Smooth muscle cell (in vitro differentiated cells): ENCODE data around the gene F13B. TPM values are rescaled to one million over a fixed set of nuclear protein-coding genes. Genes with fewer than 3 reads are reported as not detected.

ENCODE experiments used
- DNase-seq: peaks from one replicate; lab custom pipeline; 2025; ENCODE audit not compliant: unreplicated experiment; lab: John Stamatoyannopoulos, UW
- H2AFZ ChIP-seq: fragments of 200-600 bp; sonication (generic); 2 replicates; pipeline ENCODE4 v1.6.0; 2016; ENCODE audit warnings: antibody characterized with exemption, low read depth, mild to moderate bottlenecking
- H3F3A ChIP-seq: fragments of 200-600 bp; sonication (generic); 2 replicates; pipeline ENCODE4 v1.6.0; 2017; ENCODE audit warnings: antibody characterized with exemption, low read depth
- H3K27ac ChIP-seq: fragments of 200-600 bp; sonication (generic); 2 replicates; pipeline ENCODE4 v1.5.1; 2016; ENCODE audit warnings: low read depth, mild to moderate bottlenecking
- H3K27me3 ChIP-seq: fragments of 200-600 bp; sonication (generic); 2 replicates; pipeline ENCODE4 v1.6.1; 2016; ENCODE audit warnings: low read depth, mild to moderate bottlenecking
- H3K36me3 ChIP-seq: fragments of 200-600 bp; sonication (generic); 2 replicates; pipeline ENCODE4 v1.5.1; 2016; ENCODE audit warnings: low read depth
- H3K4me1 ChIP-seq: fragments of 200-600 bp; sonication (generic); 2 replicates; pipeline ENCODE4 v1.5.1; 2016; ENCODE audit warnings: low read depth
- H3K4me2 ChIP-seq: fragments of 200-600 bp; sonication (generic); 2 replicates; pipeline ENCODE4 v1.6.0; 2016; ENCODE audit warnings: mild to moderate bottlenecking
- H3K4me3 ChIP-seq: fragments of 200-600 bp; sonication (generic); 2 replicates; pipeline ENCODE4 v1.5.1; 2016; ENCODE audit warnings: mild to moderate bottlenecking
- H3K79me2 ChIP-seq: fragments of 200-600 bp; sonication (generic); 2 replicates; pipeline ENCODE4 v1.6.0; 2016; ENCODE audit warnings: low read depth, mild to moderate bottlenecking
- H3K9ac ChIP-seq: fragments of 200-600 bp; sonication (generic); 2 replicates; pipeline ENCODE4 v1.6.0; 2016; ENCODE audit warnings: low read depth
- H3K9me3 ChIP-seq: fragments of 200-600 bp; sonication (generic); replicated peaks from 2 replicates; pipeline ENCODE4 v1.5.1; 2016; ENCODE audit warnings: low read depth
- H4K20me1 ChIP-seq: fragments of 200-600 bp; sonication (generic); 2 replicates; pipeline ENCODE4 v1.6.0; 2016; ENCODE audit warnings: low read depth
- WGBS: methylation state at CpG from one replicate; pipeline ENCODE4 v1.1.7; 2016; ENCODE audit warnings: low lambda C conversion rate; 5-methylcytosine and 5-hydroxymethylcytosine counted together
- polyA plus RNA-seq: library from polyadenylated mRNA; unstranded; fragments of >200 nt; fragmentation: Nextera tagmentation; extraction: Ambion mirVana; gene quantifications from 2 replicates; pipeline ENCODE4 v1.2.1, GENCODE V29; 2016
- total RNA-seq: library from RNA; depleted of rRNA; stranded (reverse); fragments of >200 nt; gene quantifications from 2 replicates; pipeline ENCODE4 v1.2.3, GENCODE V29; 2014
- TF ChIP-seq, protein P1 (sequence below): fragments of 200-600 bp; sonication (generic); IDR thresholded peaks from 2 replicates; pipeline ENCODE4 v1.5.1; 2017; ENCODE audit warnings: borderline replicate concordance, mild to moderate bottlenecking, antibody characterized with exemption; ENCODE audit not compliant: insufficient read depth, poor library complexity, severe bottlenecking

The F13B gene
- total and polyA plus RNA-seq, 2 experiments from 2014 or later, result not detected

DNA sequence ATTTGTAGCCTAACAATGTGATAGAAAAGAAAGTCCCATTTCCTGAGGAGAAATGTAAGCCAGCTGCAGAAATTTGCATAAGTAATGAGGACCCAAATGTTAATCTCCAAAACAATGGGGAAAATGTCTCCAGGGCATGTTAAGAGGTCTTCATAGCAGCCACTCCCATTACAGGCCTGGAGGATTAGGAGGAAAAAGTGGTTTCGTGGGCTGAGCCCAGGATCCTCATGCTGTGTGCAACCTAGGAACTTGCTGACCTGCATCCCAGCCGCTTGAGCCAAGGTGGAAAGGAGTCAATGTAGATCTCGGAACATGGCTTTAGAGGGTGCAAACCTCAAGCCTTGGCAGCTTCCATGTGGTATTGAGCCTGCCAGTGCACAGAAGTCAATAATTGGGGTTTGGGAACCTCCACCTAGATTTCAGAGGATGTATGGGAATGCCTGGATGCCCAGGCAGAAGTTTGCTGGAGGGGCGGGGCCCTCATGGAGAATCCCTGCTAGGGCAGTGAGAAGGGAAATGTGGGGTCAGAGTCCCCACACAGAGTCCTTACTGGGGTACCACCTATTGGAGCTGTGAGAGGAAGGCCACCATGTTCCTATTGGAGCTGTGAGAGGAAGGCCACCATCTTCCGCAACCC is 14.2 kb upstream of the F13B start:
- H3K4me2 ChIP-seq, result no peak overlapping the region
- H3K4me3 ChIP-seq, result no peak overlapping the region
- H3F3A ChIP-seq, result no peaks in the 10 kb centered on the region
- no peaks in the 10 kb centered on the region for H3K79me2 ChIP-seq
- no peak overlapping the region for H2AFZ ChIP-seq
- no peak overlapping the region for H3K9ac ChIP-seq
- no peaks in the 10 kb centered on the region for H3K36me3 ChIP-seq
- no peaks in the 10 kb centered on the region for H3K4me1 ChIP-seq
- H3K27me3 ChIP-seq, result no peaks in the 10 kb centered on the region
- H3K9me3 ChIP-seq, result no peaks in the 10 kb centered on the region
- DNase-seq, result no peak
- TF ChIP-seq, protein P1, sequence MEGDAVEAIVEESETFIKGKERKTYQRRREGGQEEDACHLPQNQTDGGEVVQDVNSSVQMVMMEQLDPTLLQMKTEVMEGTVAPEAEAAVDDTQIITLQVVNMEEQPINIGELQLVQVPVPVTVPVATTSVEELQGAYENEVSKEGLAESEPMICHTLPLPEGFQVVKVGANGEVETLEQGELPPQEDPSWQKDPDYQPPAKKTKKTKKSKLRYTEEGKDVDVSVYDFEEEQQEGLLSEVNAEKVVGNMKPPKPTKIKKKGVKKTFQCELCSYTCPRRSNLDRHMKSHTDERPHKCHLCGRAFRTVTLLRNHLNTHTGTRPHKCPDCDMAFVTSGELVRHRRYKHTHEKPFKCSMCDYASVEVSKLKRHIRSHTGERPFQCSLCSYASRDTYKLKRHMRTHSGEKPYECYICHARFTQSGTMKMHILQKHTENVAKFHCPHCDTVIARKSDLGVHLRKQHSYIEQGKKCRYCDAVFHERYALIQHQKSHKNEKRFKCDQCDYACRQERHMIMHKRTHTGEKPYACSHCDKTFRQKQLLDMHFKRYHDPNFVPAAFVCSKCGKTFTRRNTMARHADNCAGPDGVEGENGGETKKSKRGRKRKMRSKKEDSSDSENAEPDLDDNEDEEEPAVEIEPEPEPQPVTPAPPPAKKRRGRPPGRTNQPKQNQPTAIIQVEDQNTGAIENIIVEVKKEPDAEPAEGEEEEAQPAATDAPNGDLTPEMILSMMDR, result no peak
- WGBS, result over 99% methylated on average over 5 of the region's 5 CpGs
- no peak overlapping the region for H3K27ac ChIP-seq
- no peaks in the 10 kb centered on the region for H4K20me1 ChIP-seq

DNA sequence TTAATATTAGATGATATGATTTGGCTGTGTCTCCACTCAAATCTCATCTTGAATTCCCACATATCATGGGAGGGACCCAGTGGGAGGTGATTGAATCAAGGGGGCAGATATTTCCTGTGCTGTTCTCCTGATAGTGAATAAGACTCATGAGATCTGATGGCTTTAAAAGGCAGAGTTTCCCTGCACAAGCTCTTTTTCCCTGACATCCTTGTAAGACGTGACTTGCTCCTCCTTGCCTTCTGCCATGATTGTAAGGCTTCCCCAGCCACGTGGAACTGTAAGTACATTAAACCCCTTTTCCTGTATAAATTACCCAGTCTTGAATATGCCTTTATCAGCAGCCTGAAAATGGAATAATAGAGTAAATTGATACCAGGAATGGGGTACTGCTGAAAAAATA is 13.3 kb upstream of the F13B start:
- 98% methylated on average over 2 of the region's 2 CpGs for WGBS
- H3F3A ChIP-seq, result no peaks in the 10 kb centered on the region

DNA sequence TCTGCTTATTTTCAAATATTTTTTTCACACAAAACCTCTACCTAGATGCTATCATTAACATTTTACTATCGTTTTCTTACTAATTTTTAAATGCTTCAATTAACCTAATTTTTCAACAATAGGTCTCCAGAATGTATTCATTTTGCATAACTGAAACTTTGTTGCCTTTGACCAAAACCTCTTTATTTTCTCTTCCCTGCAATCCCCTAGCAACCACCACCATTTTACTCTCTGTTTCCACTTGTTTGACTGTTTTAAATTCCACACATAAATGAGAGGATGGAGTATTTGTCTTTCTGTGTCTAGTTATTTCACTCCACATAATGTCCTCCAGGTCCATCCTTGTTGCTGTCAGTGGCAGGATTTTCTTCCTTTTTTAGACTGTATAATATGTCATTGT is 9.5 kb upstream of the F13B start:
- no peak overlapping the region for H3K4me2 ChIP-seq
- no peaks in the 10 kb centered on the region for H3K36me3 ChIP-seq
- 84% methylated on average over 1 of the region's 1 CpG for WGBS
- H3K27ac ChIP-seq, result no peak overlapping the region
- no peaks in the 10 kb centered on the region for H4K20me1 ChIP-seq
- no peaks in the 10 kb centered on the region for H3K79me2 ChIP-seq
- H3K4me3 ChIP-seq, result no peak overlapping the region
- H3F3A ChIP-seq, result no peaks in the 10 kb centered on the region
- DNase-seq, result no peak
- H3K27me3 ChIP-seq, result no peaks in the 10 kb centered on the region
- no peak overlapping the region for H3K9ac ChIP-seq
- TF ChIP-seq, protein P1, result no peak
- no peaks in the 10 kb centered on the region for H3K4me1 ChIP-seq
- H3K9me3 ChIP-seq, result no peaks in the 10 kb centered on the region
- H2AFZ ChIP-seq, result no peak overlapping the region

More for the DNA sequence above, 13.3 kb upstream of the F13B start:
- no peaks in the 10 kb centered on the region for H4K20me1 ChIP-seq
- no peaks in the 10 kb centered on the region for H3K27me3 ChIP-seq
- H3K4me2 ChIP-seq, result no peak overlapping the region
- H3K27ac ChIP-seq, result no peak overlapping the region
- H3K4me1 ChIP-seq, result no peaks in the 10 kb centered on the region
- H3K9ac ChIP-seq, result no peak overlapping the region
- no peak for DNase-seq
- H2AFZ ChIP-seq, result no peak overlapping the region
- no peak overlapping the region for H3K4me3 ChIP-seq
- H3K79me2 ChIP-seq, result no peaks in the 10 kb centered on the region
- TF ChIP-seq, protein P1, result no peak
- no peaks in the 10 kb centered on the region for H3K9me3 ChIP-seq
- H3K36me3 ChIP-seq, result no peaks in the 10 kb centered on the region

- TF ChIP-seq, protein P1, result no peak
- no peak overlapping the region for H3K27ac ChIP-seq
- H3F3A ChIP-seq, result no peaks in the 10 kb centered on the region
- H4K20me1 ChIP-seq, result no peaks in the 10 kb centered on the region
- no peak overlapping the region for H3K4me2 ChIP-seq
- no peak overlapping the region for H3K4me3 ChIP-seq
- H3K36me3 ChIP-seq, result no peaks in the 10 kb centered on the region
- no peak overlapping the region for H2AFZ ChIP-seq
- H3K9ac ChIP-seq, result no peak overlapping the region
- no peaks in the 10 kb centered on the region for H3K79me2 ChIP-seq
- H3K9me3 ChIP-seq, result no peaks in the 10 kb centered on the region
- 94% methylated on average over 1 of the region's 1 CpG for WGBS
- no peaks in the 10 kb centered on the region for H3K4me1 ChIP-seq
- DNase-seq, result no peak
- no peaks in the 10 kb centered on the region for H3K27me3 ChIP-seq
Observed at GRCh38 chr1:197073978-197074377, 6.9 kb upstream of the F13B start.
